ENCODE data around the gene MYOM1. TPM values are rescaled to one million over a fixed set of nuclear protein-coding genes. Genes with fewer than 3 reads are reported as not detected.

The MYOM1 gene
- total RNA-seq, 2 experiments from 2014 or later: 2.4 to 3.8 TPM

DNA sequence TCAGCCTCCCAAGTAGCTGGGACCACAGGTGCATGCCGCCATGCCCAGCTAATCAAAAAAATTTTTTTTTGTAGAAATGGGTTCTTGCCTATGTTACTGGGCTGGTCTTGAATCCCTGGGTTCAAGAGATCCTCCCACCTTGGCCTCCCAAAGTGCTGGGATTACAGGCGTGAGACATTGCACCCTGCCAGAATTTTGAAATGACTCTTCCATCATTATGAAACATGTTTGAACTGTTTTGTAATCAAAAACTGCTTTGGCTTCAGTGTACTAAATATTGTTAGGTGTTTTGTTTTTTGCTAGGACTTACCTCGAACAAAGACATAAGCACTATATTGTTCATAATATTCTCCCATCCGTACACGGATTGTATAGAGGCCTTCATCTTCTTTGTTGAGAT lies 55.8 kb downstream of the MYOM1 start:
- Histone ChIP-seq H3K36me3 (ENCODE audit: insufficient read depth, low read length) (no peaks in the 10 kb centered on the region), H4K20me1 (ENCODE audit: insufficient read depth, low read length) (no peaks in the 10 kb centered on the region), H3K79me2 (ENCODE audit: insufficient read depth, low read depth, low read length) (no peaks in the 10 kb centered on the region), H3K27ac (ENCODE audit: low read depth, low read length, poor library complexity, severe bottlenecking) (no peak overlapping the region), H3K4me3 (ENCODE audit: low read depth, low read length, poor library complexity, severe bottlenecking) (no peak overlapping the region), H3K9me2 (ENCODE audit: insufficient read depth, low read length) (no peaks in the 10 kb centered on the region), H2AFZ (ENCODE audit: low read length) (no peak overlapping the region), H3K9me3 (ENCODE audit: low read length) (no peaks in the 10 kb centered on the region), H3K4me2 (ENCODE audit: low read length) (no peak overlapping the region), H3K4me1 (ENCODE audit: insufficient read depth, low read length, poor library complexity, severe bottlenecking) (no peaks in the 10 kb centered on the region)
- DNase-seq (ENCODE audit: low spot score): no peak
- no TSS peak for BruUV-seq (replicated peaks)
- POLR2A ChIA-PET: interaction anchor here (0.7 kb wide), 1 partner anchor 39 kb away, joined by 3 read pairs; no protein-coding TSS in a partner anchor
- CTCF ChIA-PET (ENCODE audit: unreplicated experiment): no interaction called here
- intact Hi-C loops (cut with micrococcal nuclease; ENCODE audit: unreplicated experiment): loop anchor here (10.0 kb wide), 1 partner anchor 59 kb away; no protein-coding TSS in a partner anchor
- TF ChIP-seq, protein P1, sequence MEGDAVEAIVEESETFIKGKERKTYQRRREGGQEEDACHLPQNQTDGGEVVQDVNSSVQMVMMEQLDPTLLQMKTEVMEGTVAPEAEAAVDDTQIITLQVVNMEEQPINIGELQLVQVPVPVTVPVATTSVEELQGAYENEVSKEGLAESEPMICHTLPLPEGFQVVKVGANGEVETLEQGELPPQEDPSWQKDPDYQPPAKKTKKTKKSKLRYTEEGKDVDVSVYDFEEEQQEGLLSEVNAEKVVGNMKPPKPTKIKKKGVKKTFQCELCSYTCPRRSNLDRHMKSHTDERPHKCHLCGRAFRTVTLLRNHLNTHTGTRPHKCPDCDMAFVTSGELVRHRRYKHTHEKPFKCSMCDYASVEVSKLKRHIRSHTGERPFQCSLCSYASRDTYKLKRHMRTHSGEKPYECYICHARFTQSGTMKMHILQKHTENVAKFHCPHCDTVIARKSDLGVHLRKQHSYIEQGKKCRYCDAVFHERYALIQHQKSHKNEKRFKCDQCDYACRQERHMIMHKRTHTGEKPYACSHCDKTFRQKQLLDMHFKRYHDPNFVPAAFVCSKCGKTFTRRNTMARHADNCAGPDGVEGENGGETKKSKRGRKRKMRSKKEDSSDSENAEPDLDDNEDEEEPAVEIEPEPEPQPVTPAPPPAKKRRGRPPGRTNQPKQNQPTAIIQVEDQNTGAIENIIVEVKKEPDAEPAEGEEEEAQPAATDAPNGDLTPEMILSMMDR (conservative IDR thresholded peaks at IDR 0.05; ENCODE audit: low read length): no peak

DNA sequence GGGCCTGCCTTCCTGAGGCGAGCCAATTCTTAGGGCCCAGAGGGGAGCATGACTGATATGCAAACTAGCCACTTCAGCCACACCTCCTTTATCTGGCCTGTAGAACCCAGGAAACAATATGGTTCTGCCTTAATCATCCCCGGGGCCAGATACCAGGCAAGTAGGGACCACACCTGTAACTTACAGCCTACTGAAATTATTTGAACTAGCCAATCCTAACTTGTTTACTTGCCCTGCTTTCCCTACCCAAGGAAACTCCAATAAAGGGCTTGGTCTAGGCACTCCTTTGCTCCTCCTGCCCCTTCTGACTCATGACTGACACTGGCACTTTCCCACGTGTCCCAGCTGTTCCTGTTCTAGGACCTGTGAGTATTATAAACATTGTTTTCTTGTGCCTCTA lies 57.6 kb downstream of the MYOM1 start:
- no peaks in the 10 kb centered on the region for H4K20me1 ChIP-seq (ENCODE audit: insufficient read depth, low read length)
- ChIA-PET POLR2A (interaction anchor here (0.5 to 1.2 kb wide), 3 partner anchors 10 to 370 kb away, joined by 3 to 4 read pairs (median 4); no protein-coding TSS in a partner anchor), CTCF (ENCODE audit: unreplicated experiment) (no interaction called here)
- no peaks in the 10 kb centered on the region for H3K79me2 ChIP-seq (ENCODE audit: insufficient read depth, low read depth, low read length)
- H3K4me2 ChIP-seq (ENCODE audit: low read length): no peak overlapping the region
- no TSS peak for BruUV-seq (replicated peaks)
- H3K36me3 ChIP-seq (ENCODE audit: insufficient read depth, low read length): no peaks in the 10 kb centered on the region
- no peaks in the 10 kb centered on the region for H3K4me1 ChIP-seq (ENCODE audit: insufficient read depth, low read length, poor library complexity, severe bottlenecking)
- 0 out of 2 replicates have a peak overlapping the region, but pooled peaks have one; percentile 0 for H2AFZ ChIP-seq (ENCODE audit: low read length)
- no peaks in the 10 kb centered on the region for H3K9me3 ChIP-seq (ENCODE audit: low read length)
- no peak overlapping the region for H3K27ac ChIP-seq (ENCODE audit: low read depth, low read length, poor library complexity, severe bottlenecking)
- no peak overlapping the region for H3K4me3 ChIP-seq (ENCODE audit: low read depth, low read length, poor library complexity, severe bottlenecking)
- no peaks in the 10 kb centered on the region for H3K9me2 ChIP-seq (ENCODE audit: insufficient read depth, low read length)
- DNase-seq (ENCODE audit: low spot score): no peak
- TF ChIP-seq EZH2phosphoT487 (IDR thresholded peaks at IDR 0.05; ENCODE audit: borderline replicate concordance, low read depth, low read length): no peak
- TF ChIP-seq, protein P1 (conservative IDR thresholded peaks at IDR 0.05; ENCODE audit: low read length): no peak
- intact Hi-C loops (cut with micrococcal nuclease; ENCODE audit: unreplicated experiment): loop anchor here (10.0 kb wide), 1 partner anchor 57 kb away; no protein-coding TSS in a partner anchor

DNA sequence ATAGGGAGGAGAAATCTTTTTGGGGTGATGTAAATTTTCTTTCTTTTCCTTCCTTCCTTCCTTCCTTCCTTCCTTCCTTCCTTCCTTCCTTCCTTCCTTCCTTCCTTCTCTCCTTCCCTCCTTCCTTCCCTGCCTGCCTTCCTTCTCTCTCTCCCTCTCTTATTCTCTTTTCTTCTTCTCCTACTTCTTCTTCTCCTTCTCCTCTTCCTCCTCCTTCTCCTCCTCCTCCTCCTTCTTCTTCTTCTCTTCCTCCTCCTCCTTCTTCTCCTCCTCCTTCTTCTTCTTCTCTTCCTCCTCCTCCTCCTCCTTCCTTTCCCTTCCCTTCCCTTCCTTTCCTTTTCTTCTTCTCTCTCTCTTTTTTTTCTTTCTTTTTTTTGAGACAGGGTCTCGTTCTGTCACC lies 59.9 kb downstream of the MYOM1 start:
- H3K4me2 ChIP-seq (ENCODE audit: low read length): no peak overlapping the region
- intact Hi-C loops (cut with micrococcal nuclease; ENCODE audit: unreplicated experiment): loop anchor here (10.0 kb wide), 1 partner anchor 55 kb away; no protein-coding TSS in a partner anchor
- no peaks in the 10 kb centered on the region for H4K20me1 ChIP-seq (ENCODE audit: insufficient read depth, low read length)
- no peak overlapping the region for H3K27ac ChIP-seq (ENCODE audit: low read depth, low read length, poor library complexity, severe bottlenecking)
- no peak overlapping the region for H3K4me3 ChIP-seq (ENCODE audit: low read depth, low read length, poor library complexity, severe bottlenecking)
- H3K9me2 ChIP-seq (ENCODE audit: insufficient read depth, low read length): no peaks in the 10 kb centered on the region
- no TSS peak for BruUV-seq (replicated peaks)
- no peaks in the 10 kb centered on the region for H3K9me3 ChIP-seq (ENCODE audit: low read length)
- H3K36me3 ChIP-seq (ENCODE audit: insufficient read depth, low read length): no peaks in the 10 kb centered on the region
- ChIA-PET CTCF (ENCODE audit: unreplicated experiment) (no interaction called here), POLR2A (interaction anchor here (0.6 kb wide), 1 partner anchor 59 kb away, joined by 5 read pairs; no protein-coding TSS in a partner anchor)
- no peak overlapping the region for H2AFZ ChIP-seq (ENCODE audit: low read length)
- no peak for TF ChIP-seq EZH2phosphoT487 (IDR thresholded peaks at IDR 0.05; ENCODE audit: borderline replicate concordance, low read depth, low read length)
- TF ChIP-seq, protein P1 (conservative IDR thresholded peaks at IDR 0.05; ENCODE audit: low read length): no peak
- no peak for DNase-seq (ENCODE audit: low spot score)
- H3K79me2 ChIP-seq (ENCODE audit: insufficient read depth, low read depth, low read length): no peaks in the 10 kb centered on the region
- no peaks in the 10 kb centered on the region for H3K4me1 ChIP-seq (ENCODE audit: insufficient read depth, low read length, poor library complexity, severe bottlenecking)
